Esophagus squamous epithelium (tissue), 4 donors: ENCODE measurements around the gene CAMP.

ENCODE experiments used
- CTCF ChIP-seq, 6 experiments: fragments of 450-650 bp in 4 of 6; fragments of 200-600 bp in 2 of 6; sonication (generic) in 2 of 6; IDR thresholded peaks; one replicate each; pipeline ENCODE4 v1.5.1; 2016 to 2019; ENCODE audit warnings: antibody characterized with exemption in 6 of 6, mild to moderate bottlenecking in 4 of 6, moderate library complexity in 4 of 6
- POLR2A ChIP-seq, 4 donors: fragments of 450-650 bp; IDR thresholded peaks; one replicate each; pipeline ENCODE4 v1.6.1; 2017; ENCODE audit warnings: antibody characterized with exemption in 4 of 4, mild to moderate bottlenecking in 4 of 4, moderate library complexity in 3 of 4

- TF ChIP-seq CTCF (IDR thresholded peaks at IDR 0.05) = no peak
- no peak for TF ChIP-seq POLR2A (IDR thresholded peaks at IDR 0.05)
Observed at GRCh38 chr3:48232232-48232631, 8.9 kb downstream of the CAMP start.
